ENCODE results near the gene NIN. TPM values are rescaled to one million over a fixed set of nuclear protein-coding genes. Genes with fewer than 3 reads are reported as not detected.
"Not testable (repeated sequence)": the region's sequence is repeated elsewhere in the genome, so short reads cannot be mapped to it uniquely, and the experiment has no call there.

NIN gene
- total and polyA plus RNA-seq, 11 donors, result 11.7 to 48.3 (median 25.0) TPM

GRCh38 chr14:50816395-50817047 is 14.4 kb downstream of the NIN start:
- H3K27me3 ChIP-seq, result no peaks in the 10 kb centered on the region
- 33 to 46% (median 42%) methylated on average over 6 of the region's 6 CpGs for WGBS, 4 donors
- peaks cover 0 to 63% (median 10%) of the 10 kb centered on the region in 12 donors for H3K4me1 ChIP-seq
- no peak overlapping the region for H3K4me3 ChIP-seq
- peaks cover 0 to 7% (median 0%) of the 10 kb centered on the region in 12 donors for H3K9me3 ChIP-seq
- peaks cover 0 to 13% (median 0%) of the 10 kb centered on the region in 9 donors for H3K36me3 ChIP-seq
- peak in 3 of 4 donors; percentile 33 to 77 (median 34) for ATAC-seq
- TF ChIP-seq POLR2A (IDR thresholded peaks at IDR 0.05) (no peak), CTCF (IDR thresholded peaks at IDR 0.05) (no peak)
- peak in 2 of 5 donors; percentile 32 to 34 for DNase-seq
- peak overlapping the region in 3 of 12 donors; percentile 11 to 48 (median 13) for H3K27ac ChIP-seq
- intact Hi-C loops (cut with DNase I), result no loop called here

DNA sequence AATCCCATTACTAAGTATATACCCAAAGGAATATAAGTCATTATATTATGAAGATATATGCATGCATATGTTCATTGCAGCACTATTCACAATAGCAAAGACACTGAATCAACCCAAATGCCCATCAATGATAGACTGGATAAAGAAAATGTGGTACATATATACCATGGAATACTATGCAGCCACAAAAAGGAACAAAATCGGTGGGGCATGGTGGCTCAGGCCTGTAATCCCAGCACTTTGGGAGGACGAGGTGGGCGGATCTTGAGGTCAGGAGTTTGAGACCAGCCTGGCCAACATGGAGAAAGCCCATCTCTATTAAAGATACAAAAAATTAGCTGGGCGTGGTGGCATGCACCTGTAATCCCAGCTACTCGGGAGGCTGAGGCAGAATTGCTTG is 15.4 kb downstream of the NIN start:
- H3K27me3 ChIP-seq; H3K9me3 ChIP-seq; DNase-seq; H3K27ac ChIP-seq; H3K36me3 ChIP-seq; ATAC-seq; H3K4me3 ChIP-seq; intact Hi-C loops (cut with DNase I): not testable (repeated sequence)
- H3K4me1 ChIP-seq, result peaks cover 0 to 53% (median 10%) of the 10 kb centered on the region in 12 donors
- 87 to 99% (median 97%) methylated on average over 5 of the region's 5 CpGs for WGBS, 4 donors

GRCh38 chr14:50815058-50815457 is 15.9 kb downstream of the NIN start:
- H3K9me3 ChIP-seq; ATAC-seq; H3K36me3 ChIP-seq; H3K4me3 ChIP-seq; DNase-seq; H3K27me3 ChIP-seq; H3K27ac ChIP-seq; intact Hi-C loops (cut with DNase I): not testable (repeated sequence)
- WGBS, 4 donors, result 51 to 97% (median 73%) methylated on average over 1 of the region's 1 CpG
- H3K4me1 ChIP-seq, result peaks cover 0 to 49% (median 10%) of the 10 kb centered on the region in 12 donors

DNA sequence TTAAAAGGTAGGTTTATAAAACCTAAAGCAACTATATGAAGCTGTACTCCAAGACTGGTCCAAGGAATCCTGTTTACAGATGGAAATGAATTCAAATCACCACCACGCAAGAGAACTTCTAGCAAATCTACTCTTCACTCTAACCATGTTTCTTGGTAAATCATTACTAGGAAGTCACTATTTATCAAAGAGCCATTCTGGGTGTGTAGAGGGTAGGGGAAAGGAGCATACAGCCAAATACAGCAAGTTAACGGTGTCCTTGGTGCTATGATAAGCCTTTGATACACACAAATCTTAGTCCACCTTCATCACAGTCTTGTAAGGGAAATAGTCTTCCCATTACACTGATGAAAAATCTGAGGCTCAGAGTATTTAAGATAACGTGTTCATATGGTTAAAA is 16.8 kb downstream of the NIN start:
- DNase-seq, result no peak
- Histone ChIP-seq H3K9me3 (peaks cover 0 to 7% (median 0%) of the 10 kb centered on the region in 12 donors), H3K36me3 (no peaks in the 10 kb centered on the region), H3K4me3 (no peak overlapping the region), H3K27me3 (no peaks in the 10 kb centered on the region), H3K4me1 (peaks cover 0 to 48% (median 10%) of the 10 kb centered on the region in 12 donors), H3K27ac (peak overlapping the region in 1 of 12 donors; percentile 85)
- WGBS, 4 donors, result 93 to 99% (median 95%) methylated on average over 3 of the region's 3 CpGs
- intact Hi-C loops (cut with DNase I), result no loop called here
- no peak for TF ChIP-seq CTCF (IDR thresholded peaks at IDR 0.05)
- no peak for TF ChIP-seq POLR2A (IDR thresholded peaks at IDR 0.05)
- no peak for ATAC-seq

DNA sequence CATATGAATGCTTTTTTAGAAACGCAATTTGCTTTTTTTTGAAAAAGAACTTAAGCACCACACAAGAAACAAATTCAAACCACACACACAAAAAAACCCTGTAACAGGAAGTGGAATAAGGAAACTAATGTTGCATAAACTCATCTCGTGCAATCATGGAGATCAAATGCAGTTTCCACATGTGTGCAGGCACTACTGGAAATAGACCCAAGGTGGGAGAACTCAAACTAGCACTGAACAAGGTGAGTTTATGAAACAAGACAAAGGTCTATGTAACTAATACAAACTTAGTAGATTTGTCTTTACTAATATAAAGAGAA is 17.5 kb downstream of the NIN start:
- TF ChIP-seq CTCF (IDR thresholded peaks at IDR 0.05), result no peak
- TF ChIP-seq POLR2A (IDR thresholded peaks at IDR 0.05), result no peak
- H3K4me3 ChIP-seq, result peak overlapping the region in 1 of 12 donors; percentile 29
- H3K9me3 ChIP-seq, result peaks cover 0 to 7% (median 0%) of the 10 kb centered on the region in 12 donors
- no peak for ATAC-seq
- intact Hi-C loops (cut with DNase I), result no loop called here
- no peaks in the 10 kb centered on the region for H3K27me3 ChIP-seq
- peaks cover 0 to 48% (median 10%) of the 10 kb centered on the region in 12 donors for H3K4me1 ChIP-seq
- H3K36me3 ChIP-seq, result peaks cover 0 to 5% (median 0%) of the 10 kb centered on the region in 9 donors
- DNase-seq, result no peak
- 52 to 58% (median 55%) methylated on average over 2 of the region's 2 CpGs for WGBS, 4 donors
- peak overlapping the region in 1 of 12 donors; percentile 85 for H3K27ac ChIP-seq
